Prostate gland (tissue), 2 donors: Measurements from ENCODE around the gene AP3D1. TPM values are rescaled to one million over a fixed set of nuclear protein-coding genes. Genes with fewer than 3 reads are reported as not detected.
"Not testable (repeated sequence)": the region's sequence is repeated elsewhere in the genome, so short reads cannot be mapped to it uniquely, and the experiment has no call there.

Experiments
- DNase-seq: peaks from one replicate; pipeline ENCODE4 v3.0.0-alpha.2; 2019; ENCODE audit warnings: low spot score
- H3K27ac ChIP-seq, 2 donors: fragments of 200-600 bp; sonication (generic); 2 replicates each; pipeline ENCODE4 v1.5.1; 2017 to 2019
- H3K27me3 ChIP-seq: fragments of 200-600 bp; sonication (generic); replicated peaks from 2 replicates; pipeline ENCODE4 v1.5.1; 2019; ENCODE audit not compliant: insufficient read depth
- H3K36me3 ChIP-seq, 2 donors: fragments of 200-600 bp; sonication (generic); 1 replicate in 1 of 2; 2 replicates in 1 of 2; pipeline versions ENCODE4 v1.5.1 to v1.8.1; 2017 to 2019
- H3K4me1 ChIP-seq: fragments of 200-600 bp; sonication (generic); replicated peaks from 2 replicates; pipeline ENCODE4 v1.5.1; 2019
- H3K4me3 ChIP-seq, 2 donors: fragments of 200-600 bp; sonication (generic); 2 replicates each; pipeline ENCODE4 v1.5.1; 2017 to 2019
- H3K9me3 ChIP-seq: fragments of 200-600 bp; sonication (generic); 2 replicates; pipeline ENCODE4 v1.5.1; 2017
- CTCF ChIP-seq, 4 experiments: fragments of 200-600 bp in 2 of 4; fragments of 450-650 bp in 2 of 4; sonication (generic) in 2 of 4; IDR thresholded peaks; 1 replicate in 3 of 4; 2 replicates in 1 of 4; pipeline ENCODE4 v1.5.1; 2016 to 2019; ENCODE audit warnings: antibody characterized with exemption in 4 of 4, mild to moderate bottlenecking in 2 of 4, moderate library complexity in 2 of 4
- POLR2A ChIP-seq: fragments of 450-650 bp; IDR thresholded peaks from one replicate; pipeline ENCODE4 v1.6.1; 2016; ENCODE audit warnings: antibody characterized with exemption, mild to moderate bottlenecking
- POLR2AphosphoS5 ChIP-seq: sonication (generic); formaldehyde crosslinking; IDR thresholded peaks from one replicate; pipeline ENCODE4 v1.6.1; 2017; ENCODE audit warnings: antibody characterized with exemption
- WGBS: methylation state at CpG from one replicate; pipeline ENCODE4 v1.1.5; 2018; 5-methylcytosine and 5-hydroxymethylcytosine counted together
- intact Hi-C: fragments of 100-400 bp; cut with DNase I; formaldehyde crosslinking; loops from one replicate; pipeline ENCODE4 v1.14.2; 2022
- total RNA-seq, 2 donors: library from RNA; depleted of rRNA; stranded (reverse); fragments of >200 nt; gene quantifications; one replicate each; pipeline ENCODE4 v1.1.0, GENCODE V29; 2016

Gene AP3D1
- total RNA-seq, 2 donors from 2014 or later = 115 to 178 TPM

- Histone ChIP-seq H3K9me3 (no peaks in the 10 kb centered on the region), H3K36me3 (peaks cover 0 to 6% of the 10 kb centered on the region in 2 donors), H3K27ac (peak within 1 kb of the TSS; percentile 91 to 96), H3K4me1 (peaks cover 20% of the 10 kb centered on the region), H3K4me3 (peak within 1 kb of the TSS; percentile 77 to 81), H3K27me3 (no peaks in the 10 kb centered on the region)
- peak; percentile 99 for DNase-seq
- intact Hi-C loops = loop anchor here (2.0 to 5.0 kb wide), 2 partner anchors 54 to 176 kb away; partner anchors contain the start of gene AP3D1
- 0% methylated on average over 38 of the region's 70 CpGs for WGBS
- TF ChIP-seq POLR2AphosphoS5 (peak; percentile 69), CTCF (IDR thresholded peaks at IDR 0.05) (peak in 3 of 4 experiments; percentile 34 to 63 (median 62)), POLR2A (peak; percentile 59)
Measured at GRCh38 chr19:2096480-2097202, 54.7 kb downstream of the AP3D1 start, which contains the start of gene IZUMO4. Gene IZUMO4 (plus strand): TSS chr19:2096915. CDS start chr19:2096946, 31 bp downstream.

- Histone ChIP-seq H3K27me3 (no peaks in the 10 kb centered on the region), H3K4me1 (peaks cover 20% of the 10 kb centered on the region), H3K36me3 (peaks cover 0 to 6% of the 10 kb centered on the region in 2 donors), H3K9me3 (no peaks in the 10 kb centered on the region), H3K4me3 (peak within 1 kb of the TSS; percentile 77 to 81), H3K27ac (peak within 1 kb of the TSS; percentile 91 to 96)
- intact Hi-C loops = loop anchor here (2.0 to 5.0 kb wide), 2 partner anchors 55 to 176 kb away; partner anchors contain the start of gene AP3D1
- peak; percentile 12 to 85 (median 59) for TF ChIP-seq CTCF (IDR thresholded peaks at IDR 0.05)
- TF ChIP-seq POLR2AphosphoS5 = peak; percentile 74
- peak; percentile 76 for TF ChIP-seq POLR2A
- DNase-seq = peak; percentile 81
- WGBS = 2% methylated on average over 36 of the region's 56 CpGs
Measured at GRCh38 chr19:2096034-2096479, 55.3 kb downstream of the AP3D1 start, which contains the start of gene MOB3A. Gene MOB3A (minus strand): TSS chr19:2096326. CDS start chr19:2078560, 17,766 bp downstream.

GRCh38 chr19:2091926-2092525, 59.3 kb downstream of the AP3D1 start:
- H3K27ac ChIP-seq = peak overlapping the region in 1 of 2 donors; percentile 96
- H3K4me3 ChIP-seq, intact Hi-C loops, H3K36me3 ChIP-seq, H3K27me3 ChIP-seq, DNase-seq, H3K9me3 ChIP-seq: not testable (repeated sequence)
- WGBS = 91% methylated on average over 13 of the region's 13 CpGs
- peaks cover 34% of the 10 kb centered on the region for H3K4me1 ChIP-seq

- intact Hi-C loops = no loop called here
- DNase-seq = no peak
- Histone ChIP-seq H3K4me3 (no peak overlapping the region), H3K27me3 (no peaks in the 10 kb centered on the region), H3K4me1 (peaks cover 29% of the 10 kb centered on the region), H3K36me3 (no peaks in the 10 kb centered on the region), H3K27ac (peak overlapping the region; percentile 56 to 96), H3K9me3 (no peaks in the 10 kb centered on the region)
- TF ChIP-seq POLR2AphosphoS5 (no peak), POLR2A (no peak), CTCF (IDR thresholded peaks at IDR 0.05) (no peak)
- WGBS = 25% methylated on average over 2 of the region's 2 CpGs
Measured at GRCh38 chr19:2089727-2090053, 61.7 kb downstream of the AP3D1 start.

- H3K4me1 ChIP-seq = peaks cover 27% of the 10 kb centered on the region
- peak; percentile 54 for DNase-seq
- intact Hi-C loops = no loop called here
Measured at GRCh38 chr19:2089001-2089711, 62.2 kb downstream of the AP3D1 start.

More at GRCh38 chr19:2089001-2089711, 62.2 kb downstream of the AP3D1 start:
- peak in 1 of 4 experiments; percentile 12 for TF ChIP-seq CTCF (IDR thresholded peaks at IDR 0.05)
- no peak for TF ChIP-seq POLR2A
- TF ChIP-seq POLR2AphosphoS5 = peak; percentile 65
- H3K4me3 ChIP-seq = no peak overlapping the region
- no peaks in the 10 kb centered on the region for H3K27me3 ChIP-seq
- WGBS = 33% methylated on average over 16 of the region's 16 CpGs
- H3K36me3 ChIP-seq = no peaks in the 10 kb centered on the region
- H3K9me3 ChIP-seq = no peaks in the 10 kb centered on the region
- peak overlapping the region; percentile 56 to 96 for H3K27ac ChIP-seq
